Ovary (tissue), 3 donors: ENCODE results near the gene RSRP1.

Experiments
- EP300 ChIP-seq: sonication (generic); formaldehyde crosslinking; IDR thresholded peaks from one replicate; pipeline ENCODE4 v1.6.1; 2017; ENCODE audit warnings: antibody characterized with exemption
- POLR2A ChIP-seq: fragments of 450-650 bp; IDR thresholded peaks from one replicate; pipeline ENCODE4 v1.6.1; 2017; ENCODE audit warnings: antibody characterized with exemption, mild to moderate bottlenecking, moderate library complexity
- TF ChIP-seq, protein P1 (sequence below), 3 donors: fragments of 450-650 bp in 2 of 3; fragments of 200-600 bp in 1 of 3; IDR thresholded peaks; one replicate each; pipeline versions ENCODE4 v1.5.1 to v1.8.0; 2016 to 2022; ENCODE audit warnings: antibody characterized with exemption in 3 of 3, mild to moderate bottlenecking in 1 of 3
- donor health status: DM: no; HTN: no; CAD: no.

DNA sequence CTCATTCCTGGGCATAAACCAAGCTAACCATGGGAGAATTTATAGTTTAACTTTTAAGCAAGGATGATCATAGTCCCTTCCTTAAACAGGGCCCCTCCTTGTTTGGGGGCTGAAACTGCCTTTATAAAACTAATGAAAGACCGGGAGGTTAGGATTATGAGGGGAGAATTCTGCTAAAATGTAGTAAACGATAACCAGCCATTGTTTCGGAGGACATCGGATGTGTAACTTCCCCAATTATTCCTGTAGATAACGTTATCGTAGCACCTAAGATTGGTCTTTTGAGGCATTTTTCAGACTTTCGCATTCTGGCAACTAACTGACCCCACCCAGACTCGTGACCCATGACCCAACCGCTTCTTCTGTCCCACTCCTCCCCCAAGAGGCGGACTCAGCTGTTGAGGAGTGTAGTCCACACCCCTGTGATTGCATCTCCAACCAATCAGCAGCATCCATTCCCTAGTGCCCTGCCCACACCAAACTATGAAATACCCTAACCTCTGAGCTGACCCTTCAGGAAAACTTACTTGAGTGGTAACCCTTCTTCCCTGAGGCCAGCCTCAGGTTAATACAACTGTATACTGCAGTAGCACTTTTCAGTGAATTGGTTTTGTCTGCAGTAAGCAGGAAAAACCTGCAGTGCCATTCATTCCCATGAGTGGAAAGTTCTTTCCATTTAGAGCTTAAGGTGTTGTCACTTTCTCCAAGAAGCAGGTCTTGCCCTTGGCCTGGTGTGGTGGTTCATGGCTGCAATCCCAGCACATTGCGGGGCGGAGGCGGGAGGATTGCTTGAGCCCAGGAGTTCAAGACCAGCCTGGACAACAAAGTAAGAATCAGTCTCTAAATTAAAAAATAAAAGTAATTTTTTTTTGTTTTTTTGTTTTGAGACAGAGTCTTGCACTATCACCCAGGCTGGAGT lies 14.1 kb downstream of the RSRP1 start:
- TF ChIP-seq, protein P1, sequence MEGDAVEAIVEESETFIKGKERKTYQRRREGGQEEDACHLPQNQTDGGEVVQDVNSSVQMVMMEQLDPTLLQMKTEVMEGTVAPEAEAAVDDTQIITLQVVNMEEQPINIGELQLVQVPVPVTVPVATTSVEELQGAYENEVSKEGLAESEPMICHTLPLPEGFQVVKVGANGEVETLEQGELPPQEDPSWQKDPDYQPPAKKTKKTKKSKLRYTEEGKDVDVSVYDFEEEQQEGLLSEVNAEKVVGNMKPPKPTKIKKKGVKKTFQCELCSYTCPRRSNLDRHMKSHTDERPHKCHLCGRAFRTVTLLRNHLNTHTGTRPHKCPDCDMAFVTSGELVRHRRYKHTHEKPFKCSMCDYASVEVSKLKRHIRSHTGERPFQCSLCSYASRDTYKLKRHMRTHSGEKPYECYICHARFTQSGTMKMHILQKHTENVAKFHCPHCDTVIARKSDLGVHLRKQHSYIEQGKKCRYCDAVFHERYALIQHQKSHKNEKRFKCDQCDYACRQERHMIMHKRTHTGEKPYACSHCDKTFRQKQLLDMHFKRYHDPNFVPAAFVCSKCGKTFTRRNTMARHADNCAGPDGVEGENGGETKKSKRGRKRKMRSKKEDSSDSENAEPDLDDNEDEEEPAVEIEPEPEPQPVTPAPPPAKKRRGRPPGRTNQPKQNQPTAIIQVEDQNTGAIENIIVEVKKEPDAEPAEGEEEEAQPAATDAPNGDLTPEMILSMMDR (IDR thresholded peaks at IDR 0.05): no peak
- no peak for TF ChIP-seq EP300
- no peak for TF ChIP-seq POLR2A
